A673 (cell line): ENCODE data around the gene MRPS31. TPM values are rescaled to one million over a fixed set of nuclear protein-coding genes. Genes with fewer than 3 reads are reported as not detected.

Experiments
- BruUV-seq: library from RNA; stranded (reverse); fragments of 400-500 nt; replicated peaks from 2 replicates; lab custom pipeline; 2021; lab: Mats Ljungman, UMichigan
- CTCF ChIA-PET: fragments of 300-600 bp; sonication (Branson Sonifier 250); formaldehyde crosslinking; loops from one replicate; lab custom pipeline; 2022; ENCODE audit warnings: antibody characterized with exemption; lab: Charles Lee
- POLR2A ChIA-PET: fragments of 300-600 bp; sonication (Branson Sonifier 250); formaldehyde crosslinking; loops from one replicate; lab custom pipeline; 2022; ENCODE audit warnings: antibody characterized with exemption; ENCODE audit not compliant: low non-redundant PET; lab: Charles Lee
- DNase-seq: peaks from one replicate; pipeline ENCODE4 v3.0.0-alpha.2; 2015; ENCODE audit warnings: low spot score
- H3K27ac ChIP-seq: fragments of 200-600 bp; sonication (generic); 2 replicates; pipeline ENCODE4 v1.5.1; 2016; ENCODE audit warnings: mixed run types, low read depth, mild to moderate bottlenecking, mixed read lengths, antibody characterized with exemption, low read length; ENCODE audit not compliant: poor library complexity, severe bottlenecking
- H3K27me3 ChIP-seq: fragments of 200-600 bp; sonication (generic); replicated peaks from 2 replicates; pipeline ENCODE4 v1.6.1; 2017; ENCODE audit warnings: mixed run types, low read depth, mild to moderate bottlenecking, mixed read lengths, antibody characterized with exemption, low read length; ENCODE audit not compliant: insufficient read depth, poor library complexity
- H3K36me3 ChIP-seq: fragments of 200-600 bp; sonication (generic); 2 replicates; pipeline ENCODE4 v1.6.1; 2016; ENCODE audit warnings: mixed run types, mild to moderate bottlenecking, mixed read lengths, antibody characterized with exemption, low read length; ENCODE audit not compliant: insufficient read depth, poor library complexity, severe bottlenecking
- H3K4me1 ChIP-seq: fragments of 200-600 bp; sonication (generic); 2 replicates; pipeline ENCODE4 v1.6.1; 2017; ENCODE audit warnings: mixed run types, mild to moderate bottlenecking, mixed read lengths, antibody characterized with exemption, low read length; ENCODE audit not compliant: insufficient read depth, poor library complexity, severe bottlenecking
- H3K4me3 ChIP-seq: fragments of 200-600 bp; sonication (generic); 2 replicates; pipeline ENCODE4 v1.5.1; 2016; ENCODE audit warnings: low read depth, mixed run types, mild to moderate bottlenecking, mixed read lengths, low read length; ENCODE audit not compliant: poor library complexity, severe bottlenecking
- H3K9me3 ChIP-seq: fragments of 200-600 bp; sonication (generic); 2 replicates; pipeline ENCODE4 v1.6.1; 2016; ENCODE audit warnings: mixed run types, low read depth, mild to moderate bottlenecking, mixed read lengths, antibody characterized with exemption, low read length; ENCODE audit not compliant: poor library complexity, severe bottlenecking
- EZH2 ChIP-seq: fragments of 200-600 bp; sonication (generic); IDR thresholded peaks from 2 replicates; pipeline ENCODE4 v1.6.1; 2017; ENCODE audit warnings: borderline replicate concordance, low read depth, mild to moderate bottlenecking, mixed read lengths, antibody characterized with exemption, low read length; ENCODE audit not compliant: poor library complexity, severe bottlenecking
- intact Hi-C: fragments of 100-400 bp; cut with micrococcal nuclease; formaldehyde crosslinking; loops from one replicate; pipeline ENCODE4 v1.10.0; 2022; ENCODE audit not compliant: unreplicated experiment
- microRNA-seq: library from miRNA; unstranded; fragments of <30 nt; microRNA quantifications from one replicate; pipeline ENCODE4 v1.2.0, GENCODE V29; 2021
- total RNA-seq: library from RNA; stranded (reverse); gene quantifications from 2 replicates; pipeline ENCODE4 v1.2.3, GENCODE V29; 2021
- TF ChIP-seq, protein P1 (sequence below): fragments of 300-800, 200-600 bp; sonication (generic); conservative IDR thresholded peaks from 2 replicates; pipeline ENCODE4 v1.5.1; 2017; ENCODE audit warnings: low read depth, mild to moderate bottlenecking, antibody characterized with exemption, low read length, moderate library complexity, mixed read lengths

Gene MRPS31
- total RNA-seq, 1 experiment from 2014 or later: 32.0 TPM

DNA sequence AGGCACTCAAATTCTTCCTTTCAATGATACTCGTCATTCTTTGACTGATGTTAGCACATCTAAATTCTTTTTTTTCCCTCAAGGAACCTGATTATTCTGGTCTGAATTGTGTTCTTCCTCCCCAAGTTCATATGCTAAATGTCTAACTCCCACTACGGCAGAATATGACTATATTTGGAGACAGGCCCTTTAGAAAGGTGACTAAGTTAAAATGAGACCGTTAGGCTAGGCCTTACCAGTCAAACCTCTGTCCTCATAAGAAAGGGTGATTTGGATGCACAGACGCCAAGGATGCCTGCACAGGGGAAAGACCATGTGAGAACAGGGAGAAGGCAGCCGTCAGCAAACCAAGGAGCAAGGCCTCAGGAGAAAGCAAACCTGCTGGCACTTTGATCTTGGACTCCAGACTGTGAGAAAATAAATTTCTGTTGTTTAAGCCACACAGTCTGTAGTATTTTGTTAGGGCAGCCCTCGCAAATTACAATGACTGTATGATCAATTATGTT is 91.5 kb downstream of the MRPS31 start:
- Histone ChIP-seq H3K9me3 (no peaks in the 10 kb centered on the region), H3K27me3 (no peaks in the 10 kb centered on the region), H3K4me3 (no peak overlapping the region), H3K36me3 (no peaks in the 10 kb centered on the region), H3K27ac (no peak overlapping the region), H3K4me1 (no peaks in the 10 kb centered on the region)
- CTCF ChIA-PET: no interaction called here
- POLR2A ChIA-PET: no interaction called here
- no TSS peak for BruUV-seq
- intact Hi-C loops: no loop called here
- TF ChIP-seq, protein P1, sequence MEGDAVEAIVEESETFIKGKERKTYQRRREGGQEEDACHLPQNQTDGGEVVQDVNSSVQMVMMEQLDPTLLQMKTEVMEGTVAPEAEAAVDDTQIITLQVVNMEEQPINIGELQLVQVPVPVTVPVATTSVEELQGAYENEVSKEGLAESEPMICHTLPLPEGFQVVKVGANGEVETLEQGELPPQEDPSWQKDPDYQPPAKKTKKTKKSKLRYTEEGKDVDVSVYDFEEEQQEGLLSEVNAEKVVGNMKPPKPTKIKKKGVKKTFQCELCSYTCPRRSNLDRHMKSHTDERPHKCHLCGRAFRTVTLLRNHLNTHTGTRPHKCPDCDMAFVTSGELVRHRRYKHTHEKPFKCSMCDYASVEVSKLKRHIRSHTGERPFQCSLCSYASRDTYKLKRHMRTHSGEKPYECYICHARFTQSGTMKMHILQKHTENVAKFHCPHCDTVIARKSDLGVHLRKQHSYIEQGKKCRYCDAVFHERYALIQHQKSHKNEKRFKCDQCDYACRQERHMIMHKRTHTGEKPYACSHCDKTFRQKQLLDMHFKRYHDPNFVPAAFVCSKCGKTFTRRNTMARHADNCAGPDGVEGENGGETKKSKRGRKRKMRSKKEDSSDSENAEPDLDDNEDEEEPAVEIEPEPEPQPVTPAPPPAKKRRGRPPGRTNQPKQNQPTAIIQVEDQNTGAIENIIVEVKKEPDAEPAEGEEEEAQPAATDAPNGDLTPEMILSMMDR: no peak
- no peak for TF ChIP-seq EZH2
- DNase-seq: no peak

Small RNAs within 50 kb of the gene (microRNA-seq; reads per million reads assigned to microRNA genes)
- gene MIR320D1 (not detected), gene MIR621 (not detected)

Other genes with a start within 250 kb of the MRPS31 start
- 2.9 and 3.0 TPM in 2 replicates for gene FOXO1, start 104.5 kb downstream of the MRPS31 start, total RNA-seq
- 19.6 and 20.3 TPM in 2 replicates for gene SLC25A15, start 18.4 kb upstream of the MRPS31 start, total RNA-seq
- gene ELF1, start 248.1 kb upstream of the MRPS31 start, total RNA-seq: 29.1 and 31.5 TPM in 2 replicates